Hippocampal formation (tissue), 2 donors: ENCODE results near the gene SDCCAG8.
A peak's percentile ranks its signal among the peaks of the same experiment; 100 is the strongest.

ENCODE experiments used
- DNase-seq, 2 donors: peaks; one replicate each; lab custom pipeline; 2025; lab: John Stamatoyannopoulos, UW

The SDCCAG8 gene

DNA sequence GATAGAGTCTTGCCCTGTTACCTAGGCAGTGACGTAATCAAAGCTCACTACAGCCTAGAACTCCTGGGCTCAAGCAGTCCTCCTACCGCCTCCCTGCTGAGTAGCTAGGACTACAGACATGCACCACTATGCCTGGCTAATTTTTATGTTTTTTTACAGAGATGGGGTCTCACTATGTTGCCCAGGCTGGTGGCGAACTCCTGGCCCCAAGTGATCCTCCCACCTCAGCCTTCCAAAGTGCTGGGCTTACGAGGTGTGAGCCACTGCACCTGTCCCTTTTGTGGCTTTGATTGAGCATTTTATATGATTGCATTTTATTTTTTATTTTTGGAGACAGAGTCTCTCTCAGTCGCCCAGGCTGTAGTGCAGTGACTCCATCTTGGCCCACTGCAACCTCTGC, 25.8 kb downstream of the SDCCAG8 start:
- no peak for DNase-seq

DNA sequence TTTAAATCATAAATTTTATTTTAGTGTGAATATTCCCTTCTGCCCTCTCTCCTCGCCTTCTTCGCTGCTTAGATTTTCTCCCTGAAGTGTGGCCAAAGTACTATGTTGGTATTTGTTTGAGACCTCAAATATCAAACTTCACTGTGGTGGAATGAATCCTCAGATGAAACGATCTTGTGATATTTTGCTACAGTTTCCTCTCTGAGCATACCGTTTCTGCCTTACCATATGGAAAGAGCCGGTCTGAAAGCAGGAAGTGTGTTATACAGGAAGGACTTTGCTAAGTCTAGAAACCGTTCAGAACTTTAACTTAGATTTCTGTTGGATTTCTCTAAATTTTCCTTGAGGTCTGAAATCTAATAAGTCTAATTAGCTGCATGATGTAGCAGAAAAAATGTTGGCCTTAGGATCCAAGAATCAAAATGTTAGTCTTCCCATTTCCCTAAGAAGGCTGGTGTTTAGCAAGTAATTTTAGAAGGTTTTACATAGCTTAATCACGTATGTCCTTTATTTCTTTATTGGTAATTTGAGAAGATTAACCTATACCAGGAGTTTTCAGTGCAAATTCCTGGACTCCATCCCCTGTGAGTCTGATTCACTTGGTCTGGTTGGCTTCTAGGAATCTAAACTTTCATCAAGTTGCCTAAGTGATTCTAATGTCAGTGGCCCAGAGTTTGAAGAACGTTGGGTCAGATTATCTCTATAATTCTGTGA, 30.7 kb downstream of the SDCCAG8 start:
- DNase-seq, result no peak

DNA sequence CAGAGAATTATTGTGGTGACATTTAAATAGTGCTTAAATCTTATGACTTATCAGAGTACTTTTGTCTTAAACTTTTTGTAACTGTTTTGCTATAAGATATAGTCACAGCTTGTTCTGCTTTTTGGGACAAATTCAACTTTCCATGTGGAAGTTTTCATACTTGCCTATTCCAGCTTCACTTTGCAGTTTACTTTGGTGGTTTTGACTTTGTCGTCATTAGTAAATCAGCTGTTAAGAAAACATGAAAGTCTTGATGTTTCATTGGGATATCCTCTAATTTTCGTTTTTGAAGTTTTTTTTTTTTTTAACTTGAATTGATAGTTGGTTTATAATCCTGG, 31.3 kb downstream of the SDCCAG8 start:
- DNase-seq, result no peak

DNA sequence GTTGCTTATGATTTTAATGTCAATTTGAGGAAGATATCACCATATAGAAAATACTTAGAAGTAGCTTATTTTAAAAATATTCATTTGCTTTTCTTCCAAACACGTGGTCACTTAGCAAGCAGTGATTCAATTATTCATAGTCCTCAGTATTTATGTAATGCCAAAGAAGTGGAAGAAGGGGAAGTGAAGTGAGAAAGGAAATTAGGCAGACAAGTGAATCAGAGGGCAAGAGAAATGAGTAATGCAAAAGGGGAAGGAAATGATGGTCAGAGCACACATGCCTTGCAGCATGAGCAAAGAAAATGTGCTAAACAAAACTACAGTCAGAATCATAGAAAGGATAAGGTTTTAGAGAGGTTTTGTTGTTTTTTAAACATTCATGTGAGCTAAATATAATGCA, 31.8 kb downstream of the SDCCAG8 start:
- peak in 1 of 2 donors; percentile 29 for DNase-seq

DNA sequence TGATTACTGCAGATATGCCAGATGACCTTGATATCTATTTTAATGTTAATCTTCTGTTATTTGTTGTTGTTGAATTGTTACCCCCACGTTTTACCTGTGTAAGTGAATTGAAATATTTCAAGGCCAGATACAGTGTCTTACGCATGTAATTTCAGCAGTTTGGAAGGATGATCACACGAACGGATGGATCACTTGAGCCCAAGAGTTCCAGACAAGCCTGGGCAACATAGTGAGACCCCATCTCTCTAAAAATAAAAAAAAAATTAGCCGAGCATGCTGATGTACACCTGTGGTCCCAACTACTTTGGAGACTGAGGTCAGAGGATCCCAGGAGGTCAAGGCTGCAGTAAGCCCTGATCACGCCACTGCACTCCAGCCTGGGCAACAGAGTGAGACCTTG, 32.2 kb downstream of the SDCCAG8 start:
- no peak for DNase-seq

DNA sequence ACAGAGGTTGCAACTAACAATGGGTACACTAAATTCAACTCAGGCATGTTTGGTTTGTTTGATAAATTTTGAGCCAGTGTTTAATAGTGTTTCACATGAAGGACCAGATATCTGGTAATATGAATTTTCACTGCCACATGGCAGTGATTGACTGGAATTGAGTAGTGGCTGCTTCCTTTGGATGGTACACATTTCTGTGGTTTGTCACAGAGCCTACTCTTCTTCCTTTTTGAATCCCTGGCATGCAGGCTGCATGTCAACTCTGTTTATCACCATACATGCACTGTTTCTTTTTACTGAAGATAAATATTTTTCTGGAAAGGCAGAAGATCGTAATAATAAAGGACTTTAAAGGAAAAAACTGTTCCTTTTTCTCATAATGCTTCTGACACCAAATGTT, 35.5 kb downstream of the SDCCAG8 start:
- DNase-seq, result no peak

DNA sequence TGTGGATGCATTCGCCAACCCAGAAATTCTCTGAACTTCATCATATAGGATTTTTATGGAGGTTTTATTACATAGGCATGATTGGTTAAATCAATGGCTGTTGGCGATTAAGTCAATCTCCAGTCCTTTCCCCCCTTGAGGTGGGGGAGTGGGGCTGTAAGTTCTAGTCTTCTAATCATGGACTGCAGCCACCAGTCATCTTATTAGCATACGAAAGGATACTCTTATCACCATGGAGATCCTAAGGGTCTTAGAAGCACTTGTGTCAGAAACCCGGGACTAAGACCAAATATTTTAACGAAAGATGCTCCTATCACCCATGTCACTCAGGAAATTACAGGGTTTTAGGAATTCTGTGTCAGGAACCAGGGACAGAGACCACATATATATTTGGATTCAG, 36.3 kb downstream of the SDCCAG8 start:
- no peak for DNase-seq

DNA sequence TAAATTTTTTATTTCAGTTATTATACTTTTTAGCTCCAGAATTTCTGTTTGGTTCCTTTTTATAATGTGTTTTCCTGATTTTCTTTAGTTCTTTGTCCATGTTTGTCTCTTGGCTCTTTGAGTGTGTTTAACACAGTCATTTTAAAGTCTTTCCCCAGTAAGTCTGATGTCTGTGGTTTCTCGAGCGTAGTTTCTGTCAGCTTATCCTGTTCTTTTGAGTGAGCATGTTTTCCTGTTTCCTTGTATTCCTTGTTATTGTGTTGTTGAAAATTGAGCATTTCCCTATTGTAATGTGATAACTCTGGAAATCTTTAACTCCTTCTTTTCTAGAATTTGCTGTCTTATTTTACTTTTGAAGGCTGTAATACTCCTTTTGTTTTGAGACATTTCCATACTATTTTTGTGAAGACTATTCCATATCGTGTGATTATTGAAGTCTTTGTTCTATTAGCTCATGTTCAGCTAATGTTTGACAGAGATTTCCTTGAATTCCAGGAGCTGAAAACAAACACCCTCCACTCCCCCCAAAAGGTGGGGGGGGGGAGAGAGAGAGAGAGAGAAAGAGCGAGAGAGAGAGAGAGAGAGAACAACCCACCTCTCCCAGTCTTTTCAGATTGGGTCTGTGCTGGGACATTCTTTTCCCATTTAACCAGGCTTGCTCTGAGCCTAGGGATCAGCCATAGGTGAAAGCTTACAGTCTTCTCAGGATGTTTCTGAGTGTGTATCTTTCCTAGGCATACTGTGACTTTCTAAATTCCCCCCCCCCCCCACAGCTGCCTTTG, 38.3 kb downstream of the SDCCAG8 start:
- DNase-seq, result no peak

DNA sequence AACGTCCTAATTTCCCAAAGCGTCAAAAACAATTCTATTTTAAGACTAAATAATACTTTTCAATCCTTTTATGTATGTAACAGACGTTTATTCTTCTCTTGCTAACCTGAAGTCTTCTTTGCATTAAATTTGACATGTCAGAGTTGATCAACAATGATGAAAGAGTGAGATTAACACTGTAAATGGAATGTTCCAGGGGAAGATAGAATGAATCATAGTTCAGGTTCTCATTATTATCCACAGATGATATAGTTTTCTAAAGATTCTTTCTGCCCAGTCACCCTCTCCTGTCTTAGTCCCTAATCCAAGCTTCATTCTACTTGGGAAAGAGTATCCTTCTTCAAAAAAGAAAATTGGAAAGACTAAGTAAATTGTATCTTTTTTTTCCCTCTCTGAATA, 38.9 kb downstream of the SDCCAG8 start:
- no peak for DNase-seq

DNA sequence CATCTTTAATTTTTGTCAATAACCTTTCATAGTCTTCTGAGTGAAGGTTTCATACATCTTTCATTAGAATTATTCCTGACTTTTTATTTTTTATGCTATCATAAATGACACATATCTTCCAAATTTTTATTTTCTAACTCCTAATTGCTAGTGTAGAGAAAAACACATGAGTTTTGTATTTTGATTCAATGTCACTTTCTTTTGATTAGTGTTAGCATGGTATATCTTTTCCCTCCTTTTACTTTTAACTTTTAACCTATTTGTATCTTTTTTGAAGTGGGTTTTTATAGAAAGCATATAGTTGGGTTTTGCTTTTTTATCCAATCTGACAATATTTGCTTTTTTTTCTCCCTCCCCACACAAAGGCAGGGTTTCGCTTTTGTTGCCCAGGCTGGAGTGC, 43.2 kb downstream of the SDCCAG8 start:
- DNase-seq, result no peak

DNA sequence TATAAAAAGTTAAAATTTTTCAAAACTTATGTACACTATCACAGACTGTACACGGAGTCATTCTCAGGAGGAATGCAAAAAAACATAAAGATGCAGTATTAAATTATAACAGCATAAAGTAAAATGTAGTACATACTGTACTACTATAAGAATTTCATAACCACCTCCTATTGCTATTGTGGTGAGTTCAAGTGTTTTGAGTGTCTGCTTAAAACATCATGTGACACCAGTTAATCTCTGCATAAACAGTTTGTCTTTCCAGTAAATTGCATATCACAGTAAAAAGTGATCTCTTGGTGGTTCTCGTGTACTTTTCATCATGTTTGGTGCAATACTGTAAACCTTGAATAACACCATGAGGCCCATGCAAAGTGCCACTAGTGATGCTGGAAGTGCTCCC, 45.2 kb downstream of the SDCCAG8 start:
- no peak for DNase-seq

DNA sequence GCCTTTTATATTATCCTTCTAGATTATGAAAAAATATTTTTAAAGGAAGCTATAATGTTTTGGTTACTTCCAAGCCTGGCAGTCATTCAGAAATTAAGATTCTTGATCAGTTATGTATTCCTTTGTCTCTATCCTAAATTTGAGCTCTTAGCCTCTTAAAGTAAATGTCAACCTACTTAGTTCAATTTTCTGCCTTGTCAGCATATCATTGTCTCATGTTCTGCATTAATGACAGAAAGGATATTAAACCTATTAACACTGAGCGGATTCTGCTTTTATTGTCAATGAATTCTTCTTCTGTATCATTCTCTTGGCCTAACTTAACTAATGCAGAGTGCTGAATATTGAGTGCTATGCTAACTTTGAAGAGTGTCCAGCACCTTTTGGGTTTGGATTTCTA, 56.0 kb downstream of the SDCCAG8 start:
- no peak for DNase-seq

DNA sequence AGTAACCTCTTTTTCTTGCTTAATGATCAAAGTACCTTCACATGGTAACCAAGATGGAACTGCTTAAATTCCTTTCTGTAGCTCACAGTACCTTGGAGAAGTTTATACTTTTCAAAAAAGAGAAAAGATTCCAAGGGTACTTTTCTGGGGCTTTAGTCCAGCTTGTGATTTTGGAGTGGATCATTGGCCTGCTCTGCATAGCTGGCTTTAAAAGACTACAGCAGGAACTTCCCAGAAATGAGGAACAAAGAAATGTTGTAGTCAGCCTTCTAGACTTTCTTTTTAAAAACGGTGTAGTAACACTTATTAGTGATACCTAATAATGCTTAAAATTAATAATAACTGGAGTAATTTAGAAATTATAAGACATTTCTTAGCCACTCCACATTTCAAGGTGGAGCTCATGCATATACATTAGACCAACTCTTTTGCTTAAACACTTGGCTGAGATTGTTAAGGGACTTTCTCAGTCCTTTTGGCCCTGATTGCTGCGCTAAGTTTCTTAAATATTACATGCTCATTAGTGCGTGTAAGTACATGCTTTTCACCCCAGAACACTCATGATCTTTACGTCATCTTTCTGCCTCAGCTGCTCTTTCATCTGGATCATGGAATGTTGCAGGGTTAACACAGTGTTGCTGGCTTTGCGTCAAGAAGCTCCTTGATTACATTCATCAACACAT, 57.3 kb downstream of the SDCCAG8 start:
- DNase-seq, result peak in 1 of 2 donors; percentile 32

DNA sequence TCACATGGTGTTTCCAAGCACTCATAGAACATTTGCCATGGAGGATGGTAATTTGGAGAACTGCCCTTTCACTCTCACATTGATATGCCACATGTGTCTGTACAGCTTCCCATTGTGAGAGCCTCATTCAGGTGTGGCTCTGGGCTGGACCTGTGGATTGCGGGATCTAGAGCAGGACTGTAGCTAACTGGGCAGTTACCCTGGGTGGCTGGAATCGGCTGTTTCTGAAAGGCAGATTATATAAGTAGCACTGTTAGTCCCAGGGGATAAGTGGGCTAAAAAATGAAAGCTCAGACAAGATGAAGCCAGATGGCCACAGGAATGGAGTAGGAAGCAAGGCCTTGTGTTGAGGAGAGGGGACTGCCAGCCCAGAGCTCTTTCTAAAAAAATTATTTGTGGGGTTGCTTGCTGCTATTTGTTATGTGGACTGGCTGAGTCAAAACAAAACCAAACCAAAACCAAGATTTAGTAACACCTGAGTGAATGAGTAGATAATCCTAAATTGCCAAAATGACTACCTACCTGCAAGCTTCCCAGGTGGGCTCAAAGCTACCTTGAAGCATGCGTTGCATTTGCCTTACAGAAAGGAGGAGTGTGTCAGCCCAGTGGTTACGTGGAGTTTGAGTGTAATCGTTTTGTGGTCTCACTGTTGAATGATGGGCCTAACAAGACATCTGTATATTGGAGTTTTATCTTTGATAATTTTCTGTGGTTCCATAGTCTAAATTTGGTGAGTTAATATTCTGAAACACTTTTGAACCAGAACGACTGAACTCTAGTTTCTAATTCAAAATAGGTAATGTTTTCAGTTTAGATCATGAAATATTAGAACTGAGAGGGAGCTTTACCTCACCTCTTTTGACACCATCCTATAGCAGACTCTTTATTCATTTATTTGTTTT, 58.0 kb downstream of the SDCCAG8 start:
- DNase-seq, result no peak

DNA sequence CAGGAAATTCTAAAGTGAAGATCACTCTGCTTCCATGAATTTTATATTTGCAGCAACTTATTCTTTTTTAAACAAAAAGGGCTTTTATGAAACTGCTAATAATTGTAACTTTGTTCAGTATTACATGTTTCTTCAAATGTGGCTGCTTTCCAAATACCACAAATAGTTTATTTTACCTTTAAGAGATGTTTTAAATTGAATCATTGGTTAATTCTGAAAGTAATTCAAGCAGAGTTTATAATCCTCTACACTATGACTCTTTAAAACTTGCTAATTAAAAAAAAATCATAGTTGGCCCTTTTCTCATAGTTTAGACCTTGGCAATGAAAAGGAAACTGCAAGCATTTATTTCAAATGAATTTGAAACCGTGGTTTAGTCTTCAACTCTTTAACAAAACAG, 59.6 kb downstream of the SDCCAG8 start:
- DNase-seq, result no peak

DNA sequence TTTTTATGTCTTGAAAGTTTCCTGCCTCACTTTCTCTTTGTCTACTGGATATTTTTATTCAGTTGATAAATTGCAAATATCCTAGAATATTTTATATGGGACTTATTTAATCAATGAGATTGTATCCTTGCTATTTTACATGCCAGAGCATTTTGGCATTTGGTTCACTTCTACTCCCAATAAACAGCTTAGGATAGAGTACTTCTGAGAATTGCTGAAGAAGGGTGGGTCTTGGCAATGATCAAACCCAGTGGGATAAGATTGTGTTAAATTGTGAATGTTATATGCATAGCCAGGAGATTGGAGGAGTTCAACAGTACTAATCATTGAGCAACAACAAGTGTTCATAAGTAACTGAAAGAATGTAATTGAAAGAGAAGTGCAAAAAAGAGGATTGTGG, 60.1 kb downstream of the SDCCAG8 start:
- DNase-seq, result no peak

DNA sequence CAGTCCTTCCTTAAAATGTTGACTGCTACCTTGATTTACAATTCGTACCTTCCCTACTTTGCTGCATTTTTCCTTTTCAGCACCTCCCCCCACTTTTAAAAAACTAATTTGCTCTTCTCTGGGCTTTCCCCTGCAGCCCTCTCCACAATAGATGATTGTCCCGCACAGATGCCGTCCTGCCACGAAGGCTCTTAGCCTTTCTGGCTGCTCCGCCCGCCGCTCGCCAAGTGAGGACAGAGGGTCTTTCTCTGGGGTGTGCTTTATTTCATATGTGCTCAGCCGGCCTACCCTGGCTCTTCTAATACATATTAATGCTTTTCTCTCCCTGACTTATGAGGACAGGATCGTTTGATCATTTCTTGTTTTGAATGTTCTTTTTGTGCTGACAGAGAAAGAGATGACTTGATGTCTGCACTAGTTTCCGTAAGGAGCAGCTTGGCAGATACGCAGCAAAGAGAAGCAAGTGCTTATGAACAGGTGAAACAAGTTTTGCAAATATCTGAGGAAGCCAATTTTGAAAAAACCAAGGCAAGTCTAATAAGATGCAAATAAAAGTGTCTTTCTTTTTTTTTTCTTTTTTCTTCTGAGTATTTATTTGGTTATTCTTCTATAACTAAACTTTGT, 60.6 kb downstream of the SDCCAG8 start:
- peak; percentile 86 to 95 for DNase-seq

DNA sequence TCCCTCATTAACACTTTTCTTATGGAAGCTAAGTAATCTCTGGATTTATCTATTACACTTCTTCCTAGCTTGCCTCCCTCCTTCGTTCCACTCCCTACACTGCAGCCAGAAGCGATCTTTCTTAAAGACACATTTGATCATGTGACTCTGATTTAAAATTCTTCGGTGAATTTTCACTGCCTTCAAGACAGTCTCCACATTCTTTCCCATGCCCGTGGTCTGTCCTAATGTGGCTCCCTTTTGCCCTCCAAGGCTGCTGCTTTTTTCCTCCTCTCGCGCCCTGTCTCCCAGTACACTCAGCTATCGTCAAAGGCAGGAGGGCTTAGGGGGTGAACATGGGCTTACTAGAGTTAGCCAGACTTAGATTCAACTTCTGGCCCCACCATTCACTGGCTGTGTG, 64.4 kb downstream of the SDCCAG8 start:
- no peak for DNase-seq

DNA sequence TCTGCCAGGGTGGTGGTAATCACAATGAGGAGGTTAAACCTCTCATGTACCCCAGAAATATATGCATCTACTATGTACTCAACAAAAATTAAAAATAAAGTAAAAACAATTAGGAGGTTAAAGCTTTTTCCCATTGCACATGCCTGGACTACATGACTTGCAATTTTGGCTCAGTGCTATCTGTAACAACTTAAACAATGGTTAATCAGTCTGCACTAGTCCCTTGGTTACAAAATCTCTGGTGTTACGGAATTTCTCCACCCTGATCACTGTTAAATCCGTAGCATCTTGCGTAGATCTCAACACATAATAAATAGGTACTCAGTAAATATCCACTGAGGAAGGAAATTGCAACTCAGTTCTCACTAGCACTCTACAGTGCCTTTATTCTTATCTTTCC, 66.5 kb downstream of the SDCCAG8 start:
- DNase-seq, result no peak

DNA sequence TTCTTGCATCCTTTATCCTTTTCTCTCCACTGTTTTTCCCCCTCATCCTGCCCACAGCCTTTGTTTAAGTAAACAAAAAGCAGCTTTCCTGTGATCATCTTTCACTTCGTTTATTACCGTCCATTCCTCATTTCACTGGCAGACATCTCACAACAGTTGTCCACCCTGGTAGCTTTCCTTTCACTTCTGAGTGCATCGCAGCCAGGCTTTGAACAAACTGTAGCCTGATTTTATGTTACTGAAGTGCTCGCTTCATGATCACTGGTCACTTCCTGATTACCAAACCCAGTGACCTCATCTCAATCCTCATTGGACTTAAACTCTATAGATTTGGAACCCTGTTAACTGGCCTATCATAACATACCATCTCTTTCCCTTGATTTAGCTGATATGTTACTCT, 67.7 kb downstream of the SDCCAG8 start:
- DNase-seq, result no peak

DNA sequence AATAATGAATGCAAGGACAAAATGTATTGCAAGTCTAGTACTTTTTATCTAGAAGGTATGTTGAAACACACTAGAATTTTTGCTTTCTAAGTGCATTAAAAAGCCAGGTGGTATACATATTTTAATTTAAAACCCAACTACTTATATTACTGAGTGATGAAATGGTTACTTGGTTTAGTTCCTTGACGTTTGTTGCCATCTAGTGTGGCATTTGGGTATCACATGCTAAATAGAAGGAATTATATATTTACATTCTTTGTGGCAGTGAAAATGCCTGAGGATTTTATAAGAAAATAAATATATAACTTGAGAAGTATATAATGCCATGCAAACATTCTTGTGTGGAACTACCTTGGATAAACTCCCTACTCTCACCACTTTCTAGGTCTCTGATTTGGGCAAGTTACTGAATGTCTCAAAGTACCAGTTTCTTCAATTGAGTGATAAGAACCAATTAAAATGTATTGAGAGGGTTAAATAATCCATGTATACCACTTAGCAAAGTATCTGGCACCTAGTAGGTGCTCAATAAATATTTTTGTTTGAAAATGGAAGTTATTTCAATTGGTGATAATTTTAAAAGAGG, 69.6 kb downstream of the SDCCAG8 start:
- peak in 1 of 2 donors; percentile 57 for DNase-seq
